ENCODE data around the gene STOX1.

DNA sequence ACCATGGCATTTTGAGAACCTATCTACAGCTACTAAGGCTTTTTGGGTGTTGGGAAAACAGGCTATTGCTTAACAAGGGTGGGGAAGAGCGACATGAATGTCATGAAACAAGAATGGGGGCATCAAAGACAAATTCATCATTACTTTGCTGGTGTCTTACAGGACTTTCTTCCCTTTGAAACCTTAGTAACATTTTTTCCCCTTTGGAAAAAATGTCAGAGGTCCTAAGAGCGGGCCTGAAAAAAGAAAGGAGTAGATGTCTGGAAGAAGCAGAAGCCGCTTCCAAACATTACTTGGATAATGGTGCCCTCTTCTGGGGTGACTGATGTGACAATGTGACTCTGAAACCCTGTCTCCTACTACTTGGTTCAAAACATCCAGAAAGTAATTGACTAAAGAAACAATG, 70.0 kb downstream of the STOX1 start:
- TF ChIP-seq, protein P1, sequence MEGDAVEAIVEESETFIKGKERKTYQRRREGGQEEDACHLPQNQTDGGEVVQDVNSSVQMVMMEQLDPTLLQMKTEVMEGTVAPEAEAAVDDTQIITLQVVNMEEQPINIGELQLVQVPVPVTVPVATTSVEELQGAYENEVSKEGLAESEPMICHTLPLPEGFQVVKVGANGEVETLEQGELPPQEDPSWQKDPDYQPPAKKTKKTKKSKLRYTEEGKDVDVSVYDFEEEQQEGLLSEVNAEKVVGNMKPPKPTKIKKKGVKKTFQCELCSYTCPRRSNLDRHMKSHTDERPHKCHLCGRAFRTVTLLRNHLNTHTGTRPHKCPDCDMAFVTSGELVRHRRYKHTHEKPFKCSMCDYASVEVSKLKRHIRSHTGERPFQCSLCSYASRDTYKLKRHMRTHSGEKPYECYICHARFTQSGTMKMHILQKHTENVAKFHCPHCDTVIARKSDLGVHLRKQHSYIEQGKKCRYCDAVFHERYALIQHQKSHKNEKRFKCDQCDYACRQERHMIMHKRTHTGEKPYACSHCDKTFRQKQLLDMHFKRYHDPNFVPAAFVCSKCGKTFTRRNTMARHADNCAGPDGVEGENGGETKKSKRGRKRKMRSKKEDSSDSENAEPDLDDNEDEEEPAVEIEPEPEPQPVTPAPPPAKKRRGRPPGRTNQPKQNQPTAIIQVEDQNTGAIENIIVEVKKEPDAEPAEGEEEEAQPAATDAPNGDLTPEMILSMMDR (IDR thresholded peaks at IDR 0.05) = no peak; the same call in 1 of the 2 replicates
- TF ChIP-seq SIN3A (IDR thresholded peaks at IDR 0.05; ENCODE audit: borderline replicate concordance, insufficient read depth, low read depth, low read length) (no peak), POLR2AphosphoS5 (IDR thresholded peaks at IDR 0.05; ENCODE audit: low read depth, low read length) (no peak), TCF7L2 (IDR thresholded peaks at IDR 0.05; ENCODE audit: low read depth, low read length) (no peak)
- TF ChIP-seq, protein P2, sequence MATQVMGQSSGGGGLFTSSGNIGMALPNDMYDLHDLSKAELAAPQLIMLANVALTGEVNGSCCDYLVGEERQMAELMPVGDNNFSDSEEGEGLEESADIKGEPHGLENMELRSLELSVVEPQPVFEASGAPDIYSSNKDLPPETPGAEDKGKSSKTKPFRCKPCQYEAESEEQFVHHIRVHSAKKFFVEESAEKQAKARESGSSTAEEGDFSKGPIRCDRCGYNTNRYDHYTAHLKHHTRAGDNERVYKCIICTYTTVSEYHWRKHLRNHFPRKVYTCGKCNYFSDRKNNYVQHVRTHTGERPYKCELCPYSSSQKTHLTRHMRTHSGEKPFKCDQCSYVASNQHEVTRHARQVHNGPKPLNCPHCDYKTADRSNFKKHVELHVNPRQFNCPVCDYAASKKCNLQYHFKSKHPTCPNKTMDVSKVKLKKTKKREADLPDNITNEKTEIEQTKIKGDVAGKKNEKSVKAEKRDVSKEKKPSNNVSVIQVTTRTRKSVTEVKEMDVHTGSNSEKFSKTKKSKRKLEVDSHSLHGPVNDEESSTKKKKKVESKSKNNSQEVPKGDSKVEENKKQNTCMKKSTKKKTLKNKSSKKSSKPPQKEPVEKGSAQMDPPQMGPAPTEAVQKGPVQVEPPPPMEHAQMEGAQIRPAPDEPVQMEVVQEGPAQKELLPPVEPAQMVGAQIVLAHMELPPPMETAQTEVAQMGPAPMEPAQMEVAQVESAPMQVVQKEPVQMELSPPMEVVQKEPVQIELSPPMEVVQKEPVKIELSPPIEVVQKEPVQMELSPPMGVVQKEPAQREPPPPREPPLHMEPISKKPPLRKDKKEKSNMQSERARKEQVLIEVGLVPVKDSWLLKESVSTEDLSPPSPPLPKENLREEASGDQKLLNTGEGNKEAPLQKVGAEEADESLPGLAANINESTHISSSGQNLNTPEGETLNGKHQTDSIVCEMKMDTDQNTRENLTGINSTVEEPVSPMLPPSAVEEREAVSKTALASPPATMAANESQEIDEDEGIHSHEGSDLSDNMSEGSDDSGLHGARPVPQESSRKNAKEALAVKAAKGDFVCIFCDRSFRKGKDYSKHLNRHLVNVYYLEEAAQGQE (IDR thresholded peaks at IDR 0.05; ENCODE audit: insufficient read depth in 1 of 2, low read depth in 2 of 2, low read length in 1 of 2) = no peak
